Caco-2 (cell line): ENCODE results near the gene LRMDA. TPM values are rescaled to one million over a fixed set of nuclear protein-coding genes. Genes with fewer than 3 reads are reported as not detected.

ENCODE experiments used
- BruUV-seq: library from RNA; stranded (reverse); fragments of 400-500 nt; replicated peaks from 2 replicates; lab custom pipeline; 2021; lab: Mats Ljungman, UMichigan
- CTCF ChIA-PET: fragments of 300-600 bp; sonication (Branson Sonifier 250); formaldehyde crosslinking; loops from one replicate; lab custom pipeline; 2022; ENCODE audit warnings: antibody characterized with exemption; lab: Charles Lee
- POLR2A ChIA-PET: fragments of 300-600 bp; sonication (Branson Sonifier 250); formaldehyde crosslinking; loops from one replicate; lab custom pipeline; 2022; ENCODE audit warnings: antibody characterized with exemption; lab: Charles Lee
- DNase-seq, 2 experiments: peaks; one replicate each; pipeline versions ENCODE4 v3.0.0 to v3.0.0-alpha.2; 2020 to 2022
- H3K27me3 ChIP-seq: replicated peaks from 2 replicates; pipeline ENCODE4 v1.6.0; 2011; ENCODE audit warnings: low read length; ENCODE audit not compliant: control insufficient read depth, insufficient read depth
- H3K36me3 ChIP-seq: 2 replicates; pipeline ENCODE4 v1.5.1; 2011; ENCODE audit warnings: low read length; ENCODE audit not compliant: control insufficient read depth, insufficient read depth
- H3K4me1 ChIP-seq: fragments of 250-450 bp; sonication (Bioruptor Pico); 2 replicates; pipeline ENCODE4 v1.5.1; 2020; ENCODE audit warnings: mild to moderate bottlenecking
- H3K4me3 ChIP-seq: 2 replicates; pipeline ENCODE4 v1.5.1; 2011; ENCODE audit warnings: low read depth, mild to moderate bottlenecking, control low read depth, low read length
- H3K9me3 ChIP-seq: fragments of 250-450 bp; sonication (Bioruptor Pico); 2 replicates; pipeline ENCODE4 v1.5.1; 2020; ENCODE audit warnings: mild to moderate bottlenecking, moderate library complexity
- H3K27ac Mint-ChIP-seq: one replicate; pipeline ENCODE4 v1.8.0; 2022; ENCODE audit warnings: mixed read lengths; ENCODE audit not compliant: unreplicated experiment
- H3K27me3 Mint-ChIP-seq: one replicate; pipeline ENCODE4 v1.8.0; 2022; ENCODE audit warnings: mixed read lengths; ENCODE audit not compliant: insufficient read depth, unreplicated experiment
- H3K36me3 Mint-ChIP-seq: one replicate; pipeline ENCODE4 v1.8.0; 2022; ENCODE audit warnings: mild to moderate bottlenecking, mixed read lengths; ENCODE audit not compliant: insufficient read depth, unreplicated experiment
- H3K4me1 Mint-ChIP-seq: one replicate; pipeline ENCODE4 v1.8.0; 2022; ENCODE audit warnings: low read depth, mixed read lengths; ENCODE audit not compliant: unreplicated experiment
- H3K4me3 Mint-ChIP-seq: one replicate; pipeline ENCODE4 v1.8.0; 2022; ENCODE audit warnings: mild to moderate bottlenecking, moderate library complexity, mixed read lengths; ENCODE audit not compliant: unreplicated experiment
- H3K9me3 Mint-ChIP-seq: one replicate; pipeline ENCODE4 v1.8.0; 2022; ENCODE audit warnings: mixed read lengths; ENCODE audit not compliant: unreplicated experiment
- intact Hi-C: fragments of 100-400 bp; cut with micrococcal nuclease; formaldehyde crosslinking; loops from one replicate; pipeline ENCODE4 v1.10.0; 2022; ENCODE audit not compliant: unreplicated experiment
- total RNA-seq: library from RNA; stranded (reverse); gene quantifications from 2 replicates; pipeline ENCODE4 v1.2.3, GENCODE V29; 2022
- TF ChIP-seq, protein P1 (sequence below), 2 experiments: fragments of 200-600 bp in 1 of 2; IDR thresholded peaks; 1 replicate in 1 of 2; 2 replicates in 1 of 2; pipeline versions ENCODE4 v1.5.1 to v1.8.0; 2011 to 2022; ENCODE audit warnings: antibody characterized with exemption in 1 of 2, control low read depth in 1 of 2, inconsistent platforms in 1 of 2, low read depth in 1 of 2, low read length in 1 of 2, mild to moderate bottlenecking in 1 of 2, moderate library complexity in 1 of 2; ENCODE audit not compliant: insufficient read depth in 1 of 2, severe bottlenecking in 1 of 2, unreplicated experiment in 1 of 2

The LRMDA gene
- total RNA-seq, 1 experiment from 2014 or later = 18.5 TPM

DNA sequence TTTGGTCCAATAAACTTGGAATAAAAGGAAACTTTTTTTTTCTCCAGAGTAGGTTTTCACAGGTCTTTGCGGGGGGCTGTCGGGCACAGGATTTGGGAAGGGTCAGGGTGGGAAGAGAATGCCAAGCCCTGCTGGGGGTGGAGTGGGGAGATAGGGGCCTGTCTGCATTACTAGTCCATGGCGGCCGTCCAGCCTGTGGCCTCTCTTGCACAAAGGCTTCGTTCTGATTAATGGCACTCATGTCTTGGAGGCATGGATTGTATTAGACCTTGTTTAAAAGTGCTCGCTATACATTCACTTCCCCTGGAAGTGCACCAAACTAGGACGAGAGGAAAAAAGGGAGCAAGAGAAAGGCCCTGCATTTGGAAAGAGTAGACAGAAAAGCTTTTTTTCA lies 37.2 kb downstream of the LRMDA start:
- Mint-ChIP-seq H3K4me1 (peaks cover 21% of the 10 kb centered on the region), H3K36me3 (peaks cover 10% of the 10 kb centered on the region), H3K4me3 (no peak overlapping the region), H3K9me3 (no peaks in the 10 kb centered on the region), H3K27me3 (no peaks in the 10 kb centered on the region), H3K27ac (no peak overlapping the region)
- Histone ChIP-seq H3K4me3 (no peak overlapping the region), H3K9me3 (no peaks in the 10 kb centered on the region), H3K4me1 (peaks cover 5% of the 10 kb centered on the region; the same call in 1 of the 2 replicates), H3K36me3 (no peaks in the 10 kb centered on the region), H3K27me3 (no peaks in the 10 kb centered on the region)
- ChIA-PET CTCF (no interaction called here), POLR2A (no interaction called here)
- no peak for DNase-seq
- TF ChIP-seq, protein P1, sequence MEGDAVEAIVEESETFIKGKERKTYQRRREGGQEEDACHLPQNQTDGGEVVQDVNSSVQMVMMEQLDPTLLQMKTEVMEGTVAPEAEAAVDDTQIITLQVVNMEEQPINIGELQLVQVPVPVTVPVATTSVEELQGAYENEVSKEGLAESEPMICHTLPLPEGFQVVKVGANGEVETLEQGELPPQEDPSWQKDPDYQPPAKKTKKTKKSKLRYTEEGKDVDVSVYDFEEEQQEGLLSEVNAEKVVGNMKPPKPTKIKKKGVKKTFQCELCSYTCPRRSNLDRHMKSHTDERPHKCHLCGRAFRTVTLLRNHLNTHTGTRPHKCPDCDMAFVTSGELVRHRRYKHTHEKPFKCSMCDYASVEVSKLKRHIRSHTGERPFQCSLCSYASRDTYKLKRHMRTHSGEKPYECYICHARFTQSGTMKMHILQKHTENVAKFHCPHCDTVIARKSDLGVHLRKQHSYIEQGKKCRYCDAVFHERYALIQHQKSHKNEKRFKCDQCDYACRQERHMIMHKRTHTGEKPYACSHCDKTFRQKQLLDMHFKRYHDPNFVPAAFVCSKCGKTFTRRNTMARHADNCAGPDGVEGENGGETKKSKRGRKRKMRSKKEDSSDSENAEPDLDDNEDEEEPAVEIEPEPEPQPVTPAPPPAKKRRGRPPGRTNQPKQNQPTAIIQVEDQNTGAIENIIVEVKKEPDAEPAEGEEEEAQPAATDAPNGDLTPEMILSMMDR (IDR thresholded peaks at IDR 0.05; ENCODE audit: insufficient read depth in 1 of 2, low read depth in 1 of 2, low read length in 1 of 2, severe bottlenecking in 1 of 2, unreplicated experiment in 1 of 2) = no peak
- BruUV-seq = no TSS peak
- intact Hi-C loops = loop anchor here (1.0 kb wide), 1 partner anchor 30 kb away; no protein-coding TSS in a partner anchor

DNA sequence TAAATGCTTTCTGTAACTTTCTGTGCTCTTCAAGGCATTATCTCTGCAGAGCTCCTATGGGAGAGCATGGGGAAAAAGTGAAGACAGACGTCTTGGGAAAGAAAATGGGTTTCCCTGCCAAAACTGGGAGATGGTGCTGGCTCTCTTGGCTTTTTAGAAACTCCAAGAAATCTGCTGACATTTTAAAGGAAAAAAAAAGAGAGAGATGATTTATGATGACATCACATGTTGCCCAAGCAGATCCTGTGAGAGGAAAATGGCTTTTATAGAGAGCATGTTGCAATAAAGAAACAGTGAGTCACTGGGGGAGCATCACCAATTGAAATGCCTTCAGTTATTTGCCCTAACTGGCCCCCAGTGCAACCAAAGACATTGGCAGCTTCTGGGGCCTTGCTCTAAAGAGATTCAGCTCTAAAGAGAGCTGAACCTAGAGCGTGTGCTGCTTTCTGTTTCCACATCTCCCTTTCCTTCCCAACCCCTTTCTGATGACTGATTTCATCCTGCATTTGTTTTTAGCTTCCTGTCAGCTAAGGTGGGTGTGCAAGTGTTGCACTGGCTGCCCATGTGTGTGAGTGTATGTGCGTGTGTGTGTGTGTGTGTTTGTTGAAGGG lies 37.7 kb downstream of the LRMDA start:
- Mint-ChIP-seq H3K4me3 (no peak overlapping the region), H3K4me1 (peaks cover 19% of the 10 kb centered on the region), H3K9me3 (no peaks in the 10 kb centered on the region), H3K36me3 (peaks cover 8% of the 10 kb centered on the region), H3K27ac (peak overlapping the region; percentile 23), H3K27me3 (no peaks in the 10 kb centered on the region)
- H3K27me3 ChIP-seq = no peaks in the 10 kb centered on the region
- H3K4me1 ChIP-seq = peaks cover 5% of the 10 kb centered on the region; the same call in 1 of the 2 replicates
- POLR2A ChIA-PET = no interaction called here
- TF ChIP-seq, protein P1 (IDR thresholded peaks at IDR 0.05; ENCODE audit: insufficient read depth in 1 of 2, low read depth in 1 of 2, low read length in 1 of 2, severe bottlenecking in 1 of 2, unreplicated experiment in 1 of 2) = no peak
- no peaks in the 10 kb centered on the region for H3K36me3 ChIP-seq
- intact Hi-C loops = loop anchor here (1.0 kb wide), 1 partner anchor 29 kb away; no protein-coding TSS in a partner anchor
- CTCF ChIA-PET = no interaction called here
- BruUV-seq = no TSS peak
- no peaks in the 10 kb centered on the region for H3K9me3 ChIP-seq
- DNase-seq = peak; percentile 41 to 50
- no peak overlapping the region for H3K4me3 ChIP-seq

DNA sequence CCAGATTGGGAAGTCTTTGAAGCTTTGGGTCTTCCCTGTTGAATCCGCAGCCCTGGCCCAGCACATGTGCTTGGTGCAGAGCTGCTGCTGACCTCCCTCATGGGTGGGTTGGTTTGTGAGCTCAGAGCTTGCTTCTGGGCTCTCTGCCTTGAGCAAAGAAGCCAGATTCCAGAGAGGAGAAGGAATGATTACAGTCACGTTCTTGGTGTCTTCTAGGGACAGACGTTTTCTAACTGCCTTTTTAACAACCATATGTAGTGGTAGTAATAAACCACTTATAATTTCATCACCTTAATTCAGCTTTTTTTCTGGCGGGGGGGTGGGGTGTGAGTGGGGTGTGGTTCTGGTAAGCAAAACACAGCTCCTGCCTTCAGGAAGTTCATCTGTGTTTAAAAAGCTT lies 39.5 kb downstream of the LRMDA start:
- ChIA-PET CTCF (no interaction called here), POLR2A (no interaction called here)
- no peaks in the 10 kb centered on the region for H3K9me3 ChIP-seq
- BruUV-seq = no TSS peak
- Mint-ChIP-seq H3K4me3 (no peak overlapping the region), H3K9me3 (no peaks in the 10 kb centered on the region), H3K27me3 (no peaks in the 10 kb centered on the region), H3K4me1 (peaks cover 8% of the 10 kb centered on the region), H3K27ac (no peak overlapping the region), H3K36me3 (peaks cover 5% of the 10 kb centered on the region)
- no peaks in the 10 kb centered on the region for H3K27me3 ChIP-seq
- TF ChIP-seq, protein P1 (IDR thresholded peaks at IDR 0.05; ENCODE audit: insufficient read depth in 1 of 2, low read depth in 1 of 2, low read length in 1 of 2, severe bottlenecking in 1 of 2, unreplicated experiment in 1 of 2) = no peak
- no peaks in the 10 kb centered on the region for H3K36me3 ChIP-seq
- DNase-seq = no peak
- no peak overlapping the region for H3K4me3 ChIP-seq
- intact Hi-C loops = no loop called here
- peaks cover 5% of the 10 kb centered on the region; the same call in 1 of the 2 replicates for H3K4me1 ChIP-seq
